Liver (tissue), 9 donors: ENCODE data around the gene KCNQ1. TPM values are rescaled to one million over a fixed set of nuclear protein-coding genes. Genes with fewer than 3 reads are reported as not detected.
A peak's percentile ranks its signal among the peaks of the same experiment; 100 is the strongest.

Experiments
- DNase-seq: peaks from one replicate; pipeline ENCODE4 v3.0.0-alpha.2; 2017; ENCODE audit warnings: low spot score
- H3K27ac ChIP-seq, 2 donors: one replicate each; pipeline ENCODE4 v1.7.0; 2013; ENCODE audit warnings: inconsistent platforms in 2 of 2, low read length in 2 of 2, control low read depth in 1 of 2, low read depth in 1 of 2, mild to moderate bottlenecking in 1 of 2
- H3K27me3 ChIP-seq, 4 donors: one replicate each; pipeline versions ENCODE4 v1.6.1 to v1.7.0; 2013; ENCODE audit warnings: low read length in 3 of 4, inconsistent platforms in 1 of 4, mild to moderate bottlenecking in 1 of 4, moderate library complexity in 1 of 4; ENCODE audit not compliant: control insufficient read depth in 4 of 4, insufficient read depth in 4 of 4
- H3K36me3 ChIP-seq, 4 donors: one replicate each; pipeline versions ENCODE4 v1.6.1 to v1.7.0; 2013; ENCODE audit warnings: low read length in 3 of 4, mild to moderate bottlenecking in 3 of 4, low read depth in 1 of 4, moderate library complexity in 1 of 4; ENCODE audit not compliant: control insufficient read depth in 4 of 4, insufficient read depth in 3 of 4
- H3K4me1 ChIP-seq, 4 donors: one replicate each; pipeline versions ENCODE4 v1.6.1 to v1.7.0; 2013; ENCODE audit warnings: low read length in 3 of 4, mild to moderate bottlenecking in 3 of 4, moderate library complexity in 1 of 4; ENCODE audit not compliant: control insufficient read depth in 4 of 4, insufficient read depth in 4 of 4
- H3K4me3 ChIP-seq, 3 donors: one replicate each; pipeline versions ENCODE4 v1.6.1 to v1.7.0; 2013; ENCODE audit warnings: low read length in 3 of 3, control low read depth in 1 of 3, low read depth in 1 of 3, mild to moderate bottlenecking in 1 of 3
- H3K9ac ChIP-seq, 2 donors: one replicate each; pipeline ENCODE4 v1.7.0; 2013; ENCODE audit warnings: low read length in 2 of 2, mild to moderate bottlenecking in 2 of 2, moderate library complexity in 2 of 2, control low read depth in 1 of 2, low read depth in 1 of 2
- H3K9me3 ChIP-seq, 4 donors: one replicate each; pipeline versions ENCODE4 v1.6.1 to v1.7.0; 2013; ENCODE audit warnings: low read length in 3 of 4; ENCODE audit not compliant: control insufficient read depth in 4 of 4
- ATF3 ChIP-seq: IDR thresholded peaks from 2 replicates; pipeline ENCODE4 v1.6.1; 2016; ENCODE audit warnings: antibody characterized with exemption
- CTCF ChIP-seq: fragments of 150-350 bp; IDR thresholded peaks from 2 replicates; pipeline ENCODE4 v1.5.1; 2017; ENCODE audit warnings: improper control_type of control experiment, low read depth, low read length; ENCODE audit not compliant: missing input control
- EGR1 ChIP-seq, 2 donors: IDR thresholded peaks; 2 replicates each; pipeline ENCODE4 v1.6.1; 2016 to 2018; ENCODE audit warnings: antibody characterized with exemption in 2 of 2, low read depth in 2 of 2
- FOXA1 ChIP-seq: IDR thresholded peaks from 2 replicates; pipeline ENCODE4 v1.6.1; 2016; ENCODE audit warnings: antibody characterized with exemption
- FOXA2 ChIP-seq: IDR thresholded peaks from 2 replicates; pipeline ENCODE4 v1.6.1; 2016; ENCODE audit warnings: antibody characterized with exemption
- GABPA ChIP-seq, 2 donors: IDR thresholded peaks in 1 of 2; conservative IDR thresholded peaks in 1 of 2; 2 replicates each; pipeline ENCODE4 v1.6.1; 2016; ENCODE audit warnings: antibody characterized with exemption in 2 of 2, mild to moderate bottlenecking in 1 of 2, moderate library complexity in 1 of 2
- HNF4A ChIP-seq, 2 donors: conservative IDR thresholded peaks; 2 replicates each; pipeline ENCODE4 v1.6.1; 2016; ENCODE audit warnings: antibody characterized with exemption in 2 of 2, mild to moderate bottlenecking in 2 of 2
- HNF4G ChIP-seq: IDR thresholded peaks from 2 replicates; pipeline ENCODE4 v1.6.1; 2016; ENCODE audit warnings: antibody characterized with exemption
- JUND ChIP-seq, 2 donors: IDR thresholded peaks; 2 replicates each; pipeline ENCODE4 v1.6.1; 2016; ENCODE audit warnings: antibody characterized with exemption in 2 of 2
- MAX ChIP-seq: IDR thresholded peaks from 2 replicates; pipeline ENCODE4 v1.6.1; 2016; ENCODE audit warnings: antibody characterized with exemption
- NR2F2 ChIP-seq: IDR thresholded peaks from 2 replicates; pipeline ENCODE4 v1.6.1; 2016; ENCODE audit warnings: antibody characterized with exemption
- RAD21 ChIP-seq, 2 donors: IDR thresholded peaks; 2 replicates each; pipeline ENCODE4 v1.6.1; 2016; ENCODE audit warnings: antibody characterized with exemption in 2 of 2, mild to moderate bottlenecking in 2 of 2
- REST ChIP-seq: IDR thresholded peaks from 2 replicates; pipeline ENCODE4 v1.6.1; 2016; ENCODE audit warnings: antibody characterized with exemption, mild to moderate bottlenecking
- RXRA ChIP-seq, 2 donors: IDR thresholded peaks; 2 replicates each; pipeline ENCODE4 v1.6.1; 2017 to 2018; ENCODE audit warnings: antibody characterized with exemption in 2 of 2, mild to moderate bottlenecking in 1 of 2
- SP1 ChIP-seq: IDR thresholded peaks from 2 replicates; pipeline ENCODE4 v1.6.1; 2018; ENCODE audit warnings: antibody characterized with exemption, mild to moderate bottlenecking
- TAF1 ChIP-seq: conservative IDR thresholded peaks from 2 replicates; pipeline ENCODE4 v1.6.1; 2016; ENCODE audit warnings: antibody characterized with exemption, mild to moderate bottlenecking
- YY1 ChIP-seq: IDR thresholded peaks from 2 replicates; pipeline ENCODE4 v1.6.1; 2016; ENCODE audit warnings: antibody characterized with exemption, mild to moderate bottlenecking
- ZBTB33 ChIP-seq: IDR thresholded peaks from 2 replicates; pipeline ENCODE4 v1.6.1; 2016; ENCODE audit warnings: antibody characterized with exemption
- WGBS: extraction: QIAGEN DNeasy Blood & Tissue Kit; methylation state at CpG from one replicate; pipeline ENCODE4 v1.1.7; 2013; 5-methylcytosine and 5-hydroxymethylcytosine counted together
- polyA plus RNA-seq, 2 donors: library from polyadenylated mRNA; stranded (reverse) in 1 of 2; unstranded in 1 of 2; fragments of 200-250 nt in 1 of 2; fragments of >200 nt in 1 of 2; fragmentation: Nextera tagmentation in 1 of 2; extraction: Ambion mirVana in 1 of 2; gene quantifications; one replicate each; pipeline versions ENCODE4 v1.2.1 to v1.2.3, GENCODE V29; 2013 to 2015
- total RNA-seq, 2 donors: library from RNA; depleted of rRNA; stranded (reverse); fragments of >200 nt; gene quantifications; one replicate each; pipeline ENCODE4 v1.2.3, GENCODE V29; 2014
- donor health status: healthy.
- donor health status: healthy.
- donor health status: healthy.
- donor health status: healthy.
- donor health status: healthy.

Gene KCNQ1
- total and polyA plus RNA-seq, 4 donors, result 0.31 to 2.2 (median 1.5) TPM

- H3K36me3 ChIP-seq, result no peaks in the 10 kb centered on the region
- H3K27ac ChIP-seq, result no peak overlapping the region
- H3K9ac ChIP-seq, result no peak overlapping the region
- 51% methylated on average over 25 of the region's 25 CpGs for WGBS
- peak overlapping the region in 1 of 3 donors; percentile 12 for H3K4me3 ChIP-seq
- H3K9me3 ChIP-seq, result peaks cover 0 to 6% (median under 1%) of the 10 kb centered on the region in 4 donors
- peaks cover 0 to 2% (median 0%) of the 10 kb centered on the region in 4 donors for H3K4me1 ChIP-seq
- TF ChIP-seq YY1 (no peak), ATF3 (no peak), SP1 (no peak), RAD21 (IDR thresholded peaks at IDR 0.05) (no peak), EGR1 (IDR thresholded peaks at IDR 0.05; ENCODE audit: low read depth in 2 of 2) (no peak), MAX (no peak)
- no peak for DNase-seq
- peaks cover 0 to 5% (median 3%) of the 10 kb centered on the region in 4 donors for H3K27me3 ChIP-seq
These were observed 423.1 kb downstream of the KCNQ1 start for GRCh38 chr11:2867722-2868505.

- DNase-seq, result no peak
- Histone ChIP-seq H3K27me3 (peaks cover 0 to 3% (median 3%) of the 10 kb centered on the region in 4 donors), H3K4me1 (no peaks in the 10 kb centered on the region)
These were observed 423.8 kb downstream of the KCNQ1 start for GRCh38 chr11:2868506-2869133.

More at GRCh38 chr11:2868506-2869133, 423.8 kb downstream of the KCNQ1 start:
- Histone ChIP-seq H3K36me3 (no peaks in the 10 kb centered on the region), H3K27ac (no peak overlapping the region), H3K9me3 (peaks cover 0 to 6% (median under 1%) of the 10 kb centered on the region in 4 donors), H3K4me3 (peak overlapping the region in 1 of 3 donors; percentile 12), H3K9ac (no peak overlapping the region)
- TF ChIP-seq REST (no peak), SP1 (no peak), RXRA (IDR thresholded peaks at IDR 0.05) (no peak), TAF1 (no peak), FOXA1 (no peak), MAX (no peak), ATF3 (no peak), EGR1 (IDR thresholded peaks at IDR 0.05; ENCODE audit: low read depth in 2 of 2) (no peak), YY1 (no peak), JUND (IDR thresholded peaks at IDR 0.05) (no peak), GABPA (IDR thresholded peaks at IDR 0.05 in 1 of 2, conservative IDR thresholded peaks at IDR 0.05 in 1 of 2) (no peak), RAD21 (IDR thresholded peaks at IDR 0.05) (no peak), FOXA2 (no peak), ZBTB33 (no peak), HNF4G (no peak), HNF4A (conservative IDR thresholded peaks at IDR 0.05) (no peak), CTCF (no peak), NR2F2 (no peak)
- 25% methylated on average over 16 of the region's 16 CpGs for WGBS
